NT2/D1 (cell line): Measurements from ENCODE around the gene ELP2.

Experiments used
- SUZ12 ChIP-seq: IDR thresholded peaks from 2 replicates; pipeline ENCODE4 v1.6.1; 2011; ENCODE audit not compliant: insufficient read length, insufficient read depth; ENCODE audit errors: extremely low read depth
- YY1 ChIP-seq: IDR thresholded peaks from 2 replicates; pipeline ENCODE4 v1.6.1; 2011; ENCODE audit not compliant: insufficient read length, insufficient read depth
- ZNF274 ChIP-seq: IDR thresholded peaks from 2 replicates; pipeline ENCODE4 v1.6.1; 2011; ENCODE audit warnings: mild to moderate bottlenecking, low read depth, low read length

DNA sequence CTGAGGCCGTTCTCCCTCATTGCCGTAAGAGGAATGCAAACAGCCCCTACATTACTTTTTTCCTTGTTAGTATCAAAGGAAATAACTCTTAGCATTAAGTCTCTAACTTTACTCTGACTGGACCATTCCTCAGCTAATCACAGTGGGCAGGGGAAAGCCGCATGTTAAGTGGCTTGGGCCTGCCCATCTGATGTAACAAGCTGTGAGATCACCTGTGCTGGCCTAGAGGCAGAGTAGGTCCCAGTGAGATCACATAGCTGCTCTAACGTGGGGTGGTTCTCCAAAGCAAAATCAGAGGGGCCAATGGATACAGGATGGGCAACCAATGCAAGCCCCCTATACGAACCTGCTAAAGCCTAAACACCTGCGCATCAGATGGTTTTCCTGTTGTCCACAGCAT, 51.7 kb downstream of the ELP2 start:
- TF ChIP-seq YY1 (no peak), SUZ12 (no peak), ZNF274 (no peak)
